Mesenchymal stem cell (in vitro differentiated cells and primary cell): ENCODE measurements around the gene USP28. TPM values are rescaled to one million over a fixed set of nuclear protein-coding genes. Genes with fewer than 3 reads are reported as not detected.

Experiments used
- DNase-seq: peaks from one replicate; pipeline ENCODE4 v3.0.0-alpha.2; 2013
- H2AFZ ChIP-seq: one replicate; pipeline ENCODE4 v1.6.1; 2013; ENCODE audit warnings: low read depth, mild to moderate bottlenecking, control low read depth, inconsistent platforms, low read length, moderate library complexity
- H2AK5ac ChIP-seq: 2 replicates; pipeline ENCODE4 v1.6.1; 2013; ENCODE audit warnings: low read length, moderate library complexity, mild to moderate bottlenecking, inconsistent platforms; ENCODE audit not compliant: severe bottlenecking
- H2BK120ac ChIP-seq: one replicate; pipeline ENCODE4 v1.6.1; 2013; ENCODE audit warnings: low read depth, mild to moderate bottlenecking, inconsistent platforms, low read length, moderate library complexity
- H2BK12ac ChIP-seq, 2 experiments: one replicate each; pipeline ENCODE4 v1.6.1; 2013; ENCODE audit warnings: inconsistent platforms in 2 of 2, low read length in 2 of 2, mild to moderate bottlenecking in 2 of 2, moderate library complexity in 2 of 2, control low read depth in 1 of 2
- H2BK15ac ChIP-seq: one replicate; pipeline ENCODE4 v1.6.1; 2013; ENCODE audit warnings: mild to moderate bottlenecking, low read depth, inconsistent platforms; ENCODE audit not compliant: poor library complexity, severe bottlenecking
- H2BK5ac ChIP-seq: 2 replicates; pipeline ENCODE4 v1.6.1; 2013; ENCODE audit warnings: low read depth, mild to moderate bottlenecking, low read length, control low read depth, inconsistent platforms; ENCODE audit not compliant: poor library complexity, severe bottlenecking
- H3K14ac ChIP-seq, 2 experiments: one replicate each; pipeline ENCODE4 v1.6.1; 2013; ENCODE audit warnings: inconsistent platforms in 2 of 2, low read length in 2 of 2, control low read depth in 1 of 2, mild to moderate bottlenecking in 1 of 2, moderate library complexity in 1 of 2
- H3K18ac ChIP-seq, 2 experiments: one replicate each; pipeline ENCODE4 v1.6.1; 2013; ENCODE audit warnings: inconsistent platforms in 2 of 2, low read length in 2 of 2, control low read depth in 1 of 2, low read depth in 1 of 2, mild to moderate bottlenecking in 1 of 2
- H3K23ac ChIP-seq, 2 experiments: one replicate each; pipeline ENCODE4 v1.6.1; 2013; ENCODE audit warnings: inconsistent platforms in 2 of 2, low read length in 2 of 2, mild to moderate bottlenecking in 2 of 2, moderate library complexity in 2 of 2, control low read depth in 1 of 2
- H3K27ac ChIP-seq: 2 replicates; pipeline ENCODE4 v1.5.1; 2013; ENCODE audit warnings: mild to moderate bottlenecking, moderate library complexity, low read length, control low read depth, inconsistent platforms; ENCODE audit not compliant: poor library complexity, severe bottlenecking
- H3K27me3 ChIP-seq, 2 experiments: 2 replicates each; pipeline versions ENCODE4 v1.6.1 to v1.7.0; 2013; ENCODE audit warnings: low read length in 2 of 2, mild to moderate bottlenecking in 2 of 2, moderate library complexity in 2 of 2, control low read depth in 1 of 2, inconsistent platforms in 1 of 2; ENCODE audit not compliant: control insufficient read depth in 1 of 2, insufficient read depth in 1 of 2
- H3K36me3 ChIP-seq, 2 experiments: 2 replicates each; pipeline versions ENCODE4 v1.6.1 to v1.7.0; 2013; ENCODE audit warnings: low read length in 2 of 2, control low read depth in 1 of 2, inconsistent platforms in 1 of 2, low read depth in 1 of 2, mild to moderate bottlenecking in 1 of 2; ENCODE audit not compliant: insufficient read depth in 2 of 2, control insufficient read depth in 1 of 2
- H3K4ac ChIP-seq, 2 experiments: one replicate each; pipeline ENCODE4 v1.6.1; 2013; ENCODE audit warnings: inconsistent platforms in 2 of 2, low read length in 2 of 2, mild to moderate bottlenecking in 2 of 2, moderate library complexity in 2 of 2, control low read depth in 1 of 2, low read depth in 1 of 2
- H3K4me1 ChIP-seq: 2 replicates; pipeline ENCODE4 v1.6.1; 2013; ENCODE audit warnings: low read depth, low read length, control low read depth; ENCODE audit not compliant: control insufficient read depth, insufficient read depth
- H3K4me2 ChIP-seq: 2 replicates; pipeline ENCODE4 v1.6.1; 2013; ENCODE audit warnings: low read length, mild to moderate bottlenecking, inconsistent platforms; ENCODE audit not compliant: poor library complexity, severe bottlenecking
- H3K4me3 ChIP-seq, 2 experiments: 2 replicates each; pipeline versions ENCODE4 v1.5.1 to v1.7.0; 2013; ENCODE audit warnings: low read length in 2 of 2, mild to moderate bottlenecking in 2 of 2, control low read depth in 1 of 2, low read depth in 1 of 2; ENCODE audit not compliant: insufficient read depth in 1 of 2
- H3K79me1 ChIP-seq: replicated peaks from 2 replicates; pipeline ENCODE4 v1.6.1; 2013; ENCODE audit warnings: mild to moderate bottlenecking, control low read depth, low read length, inconsistent platforms; ENCODE audit not compliant: poor library complexity, severe bottlenecking
- H3K9ac ChIP-seq: 2 replicates; pipeline ENCODE4 v1.7.0; 2013; ENCODE audit warnings: mild to moderate bottlenecking, low read length, moderate library complexity
- H3K9me3 ChIP-seq: 2 replicates; pipeline ENCODE4 v1.7.0; 2013; ENCODE audit warnings: mild to moderate bottlenecking, low read length; ENCODE audit not compliant: control insufficient read depth
- H4K8ac ChIP-seq: one replicate; pipeline ENCODE4 v1.6.1; 2013; ENCODE audit warnings: inconsistent platforms, mild to moderate bottlenecking, low read length, moderate library complexity
- H4K91ac ChIP-seq: one replicate; pipeline ENCODE4 v1.6.1; 2013; ENCODE audit warnings: mild to moderate bottlenecking, low read length, inconsistent platforms
- WGBS: methylation state at CpG from one replicate; pipeline ENCODE4 v1.1.7; 2013; ENCODE audit warnings: mixed read lengths; 5-methylcytosine and 5-hydroxymethylcytosine counted together
- small RNA-seq: library from polyadenylated mRNA; stranded (forward); fragments of <200 nt; extraction: miRNeasy Mini kit (QIAGEN cat#:217004); gene quantifications from one replicate; pipeline ENCODE3, GENCODE V24; 2013; ENCODE audit warnings: low read depth

The USP28 gene

GRCh38 chr11:113760241-113760640 lies 115.1 kb downstream of the USP28 start:
- Histone ChIP-seq H3K4me1 (no peaks in the 10 kb centered on the region), H3K4ac (no peak overlapping the region), H3K36me3 (peaks cover 11 to 74% of the 10 kb centered on the region in 2 experiments), H3K14ac (no peak overlapping the region), H3K18ac (no peak overlapping the region), H2BK5ac (no peak overlapping the region), H3K23ac (no peak overlapping the region), H2AK5ac (no peak overlapping the region), H3K9me3 (no peaks in the 10 kb centered on the region), H3K79me1 (peaks cover 22% of the 10 kb centered on the region), H3K27ac (no peak overlapping the region), H2BK15ac (no peak overlapping the region), H3K4me3 (no peak overlapping the region), H3K9ac (no peak overlapping the region), H4K91ac (no peak overlapping the region), H3K27me3 (no peaks in the 10 kb centered on the region), H2AFZ (no peak overlapping the region), H3K4me2 (no peak overlapping the region), H4K8ac (no peak overlapping the region), H2BK120ac (no peak overlapping the region), H2BK12ac (no peak overlapping the region)
- no peak for DNase-seq
- no CpG with 5 or more reads among the region's 3 CpGs for WGBS

GRCh38 chr11:113752932-113753331 lies 122.4 kb downstream of the USP28 start:
- peaks cover 15 to 78% of the 10 kb centered on the region in 2 experiments for H3K36me3 ChIP-seq

More at GRCh38 chr11:113752932-113753331, 122.4 kb downstream of the USP28 start:
- 100% methylated on average over 1 of the region's 3 CpGs for WGBS
- Histone ChIP-seq H2BK15ac (no peak overlapping the region), H3K4me1 (no peaks in the 10 kb centered on the region), H4K8ac (no peak overlapping the region), H2AFZ (no peak overlapping the region), H3K79me1 (peaks cover 6% of the 10 kb centered on the region), H3K27me3 (no peaks in the 10 kb centered on the region), H3K9ac (no peak overlapping the region), H3K27ac (no peak overlapping the region), H3K4me3 (no peak overlapping the region), H4K91ac (no peak overlapping the region), H3K4ac (no peak overlapping the region), H3K4me2 (no peak overlapping the region), H2BK5ac (no peak overlapping the region), H3K18ac (no peak overlapping the region), H2BK120ac (no peak overlapping the region), H3K14ac (no peak overlapping the region), H3K23ac (no peak overlapping the region), H2AK5ac (no peak overlapping the region), H2BK12ac (no peak overlapping the region), H3K9me3 (peaks cover 3% of the 10 kb centered on the region)
- DNase-seq = no peak

Small RNAs within 50 kb of the gene (small RNA-seq; reads per million reads assigned to genes)
- not detected for gene LRRC37A13P
- gene RNU6-1107P = not detected
- not detected for gene RPS29P19
